GF-D8 (cell line): ENCODE measurements around the gene PLPP7.

ENCODE experiments used
- DNase-seq: peaks from one replicate; lab custom pipeline; 2025; lab: John Stamatoyannopoulos, UW

The PLPP7 gene

DNA sequence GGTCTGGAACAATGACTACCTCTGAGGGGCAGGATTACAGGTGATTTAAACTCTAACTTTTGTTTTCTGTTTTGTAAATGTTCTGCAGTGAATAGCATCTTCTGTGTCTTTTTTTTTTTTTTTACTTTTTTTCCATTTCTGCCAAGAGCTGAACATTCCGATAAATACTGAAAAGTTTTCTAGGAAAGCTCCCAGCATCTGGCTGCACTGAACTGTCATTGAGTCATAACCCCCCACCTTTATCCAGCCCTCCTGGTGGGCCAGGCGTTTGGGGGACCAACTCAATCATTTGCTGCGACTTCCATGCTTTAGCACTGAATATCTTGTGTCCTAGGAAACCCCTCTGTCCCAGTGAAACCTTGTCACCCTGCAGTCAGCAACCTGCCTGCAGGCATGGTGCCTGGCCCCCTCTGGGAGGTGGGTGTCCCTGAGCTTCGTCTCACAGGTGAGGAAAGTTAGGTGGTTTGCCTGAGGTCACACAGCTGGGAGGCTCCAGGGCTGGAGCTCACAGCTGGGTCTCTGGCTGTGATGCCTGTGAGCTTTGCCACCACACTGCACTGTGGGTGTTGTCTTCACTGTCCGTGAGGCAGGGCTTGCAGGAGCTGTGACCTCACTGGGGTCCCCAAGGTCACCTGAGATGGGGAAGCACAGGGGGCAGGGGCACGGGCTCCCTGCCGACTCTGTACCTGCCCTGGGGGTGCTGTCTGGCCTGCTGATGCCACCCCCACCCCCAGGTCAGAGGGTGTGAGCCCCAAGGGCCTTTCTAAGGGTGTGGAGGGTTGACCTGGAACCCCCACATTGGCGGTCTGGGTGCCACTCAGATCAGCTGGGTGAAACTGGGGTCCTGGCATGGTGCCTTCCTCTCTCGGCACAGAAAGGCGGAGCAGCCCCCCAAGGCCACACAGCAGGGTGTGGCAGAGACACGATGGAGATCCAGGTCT is 14.1 kb downstream of the PLPP7 start:
- no peak for DNase-seq

DNA sequence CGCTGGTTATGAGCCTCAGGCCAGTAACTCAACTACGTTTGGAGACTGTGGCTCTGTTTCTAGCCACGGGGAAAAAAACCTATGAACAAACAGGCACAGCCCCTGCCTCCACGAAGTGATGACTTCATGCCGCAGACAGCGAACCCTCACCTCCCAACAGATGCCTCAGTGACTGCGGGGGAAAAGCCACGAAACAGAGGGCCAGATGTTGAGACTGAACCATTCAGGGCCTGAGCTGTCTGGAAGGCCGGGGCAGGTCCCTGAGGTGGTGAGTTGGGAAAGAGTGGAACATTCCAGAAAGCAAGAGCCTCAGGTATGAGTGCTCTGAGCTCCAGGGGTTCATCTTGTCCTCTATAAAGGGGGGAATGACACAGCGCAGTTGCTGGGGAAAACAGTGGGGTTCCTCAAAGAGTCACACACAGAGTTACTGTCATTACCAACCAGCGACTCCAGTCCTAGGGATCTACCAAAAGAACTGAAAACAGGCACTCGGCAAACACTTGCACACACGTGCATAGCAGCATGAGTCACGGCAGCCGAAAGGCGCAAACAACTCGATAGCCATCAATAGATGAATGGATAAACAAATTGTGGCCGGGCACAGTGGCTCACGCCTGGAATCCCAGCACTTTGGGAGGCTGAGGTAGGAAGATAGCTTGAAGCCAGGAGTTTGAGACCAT is 15.3 kb downstream of the PLPP7 start:
- no peak for DNase-seq

- DNase-seq: no peak
These were observed 17.0 kb downstream of the PLPP7 start for GRCh38 chr9:131306397-131307004.

GRCh38 chr9:131307974-131308373 is 18.5 kb downstream of the PLPP7 start:
- no peak for DNase-seq

DNA sequence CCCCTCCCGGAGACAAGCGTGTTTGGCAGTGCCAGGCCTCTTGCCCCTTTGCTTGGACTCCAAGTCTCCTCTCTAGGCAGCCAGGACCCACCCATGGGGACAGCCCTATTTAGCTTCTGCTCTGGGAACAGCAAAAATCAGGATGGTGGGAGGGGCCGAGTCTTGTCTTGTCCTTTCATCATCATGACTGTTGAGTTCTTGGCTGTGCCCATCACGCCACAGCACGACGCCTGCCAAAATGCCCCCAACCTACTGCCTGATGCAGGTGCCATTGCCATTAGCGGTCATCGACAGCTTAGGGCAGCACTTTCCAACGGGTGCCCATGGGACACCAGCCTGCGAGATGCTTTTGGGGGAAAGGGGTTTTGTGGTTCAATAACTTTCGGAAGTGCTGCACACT is 18.9 kb downstream of the PLPP7 start:
- DNase-seq: no peak

- no peak for DNase-seq
These were observed 19.5 kb downstream of the PLPP7 start for GRCh38 chr9:131308906-131309529.

- no peak for DNase-seq
These were observed 20.2 kb downstream of the PLPP7 start for GRCh38 chr9:131309530-131310276.

- no peak for DNase-seq
These were observed 21.5 kb downstream of the PLPP7 start for GRCh38 chr9:131310833-131311554.

DNA sequence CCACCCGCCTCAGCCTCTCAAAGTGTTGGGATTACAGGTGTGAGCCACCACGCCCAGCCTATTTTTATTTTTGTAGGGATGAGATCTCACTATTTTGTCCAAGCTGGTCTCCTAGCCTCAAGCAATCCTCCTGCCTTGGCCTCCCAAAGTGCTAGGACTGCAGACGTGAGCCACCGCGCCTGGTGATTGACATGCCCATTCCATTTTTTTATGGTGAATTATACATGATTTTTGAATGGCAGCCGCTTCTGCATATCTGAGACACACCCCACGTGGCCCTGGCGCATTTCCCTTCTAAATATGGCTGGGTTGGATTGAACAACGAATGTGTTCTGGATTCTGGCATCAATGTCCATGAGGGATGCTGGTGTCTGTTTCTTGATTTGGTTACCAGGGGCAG is 22.7 kb downstream of the PLPP7 start:
- no peak for DNase-seq

GRCh38 chr9:131312822-131313770 is 23.6 kb downstream of the PLPP7 start:
- no peak for DNase-seq

- DNase-seq: no peak
These were observed 28.9 kb downstream of the PLPP7 start for GRCh38 chr9:131318231-131319085.

- no peak for DNase-seq
These were observed 30.0 kb downstream of the PLPP7 start for GRCh38 chr9:131319486-131319885.

DNA sequence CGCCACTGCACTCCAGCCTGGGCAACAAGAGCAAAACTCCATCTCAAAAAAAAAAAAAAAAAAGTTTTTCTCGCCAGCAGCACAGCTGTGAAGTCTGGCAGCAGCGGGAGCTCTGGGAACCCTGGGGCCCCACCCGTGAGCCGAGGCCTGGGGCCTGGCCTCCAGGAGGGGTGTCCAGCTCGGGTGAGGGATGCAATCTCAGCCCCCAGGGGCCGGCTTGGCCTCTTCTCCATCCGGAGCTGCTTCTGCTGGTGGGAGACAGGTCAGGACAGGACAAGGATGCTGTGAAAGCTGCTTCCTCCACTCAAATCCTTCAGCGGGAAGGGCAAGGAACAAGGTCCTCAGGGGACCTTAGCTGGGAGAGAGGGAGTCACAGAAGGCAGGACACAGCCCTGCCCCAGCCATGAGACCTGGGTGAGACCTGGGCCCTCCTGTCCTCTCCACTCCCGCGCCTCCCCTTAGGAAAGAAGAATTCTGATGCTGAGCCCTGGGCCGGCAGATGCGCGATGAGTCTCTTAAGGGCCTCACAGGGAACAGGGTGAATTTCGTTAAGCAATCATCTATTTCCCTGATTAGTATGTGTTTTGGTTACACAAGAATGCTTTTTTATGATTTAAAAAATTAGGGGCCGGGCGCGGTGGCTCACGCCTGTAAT is 30.6 kb downstream of the PLPP7 start:
- DNase-seq: no peak

GRCh38 chr9:131323629-131324028 is 34.1 kb downstream of the PLPP7 start:
- DNase-seq: no peak

- no peak for DNase-seq
These were observed 35.5 kb downstream of the PLPP7 start for GRCh38 chr9:131324736-131325679.

DNA sequence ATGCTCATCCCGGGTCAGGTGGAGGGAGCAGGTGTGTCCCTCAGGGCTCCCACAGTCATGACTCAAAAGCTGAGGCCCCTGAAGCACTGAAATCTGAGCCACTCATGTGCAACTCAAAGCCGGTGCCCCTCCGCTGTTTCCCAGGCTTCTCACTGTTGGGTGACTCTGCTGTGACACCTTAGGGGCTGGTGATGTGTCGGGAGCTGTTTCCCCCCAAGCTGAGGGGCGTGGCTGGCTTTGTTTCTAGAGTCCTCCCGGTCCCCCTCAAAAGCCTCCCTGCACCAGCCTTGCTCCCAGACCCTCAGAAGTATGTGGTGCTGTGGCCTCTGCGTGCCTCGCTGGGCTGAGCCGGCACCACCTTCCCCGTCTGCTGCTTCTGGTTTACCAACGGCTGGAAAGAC is 39.7 kb downstream of the PLPP7 start:
- DNase-seq: no peak
